ENCODE measurements around the gene ENAM. TPM values are rescaled to one million over a fixed set of nuclear protein-coding genes. Genes with fewer than 3 reads are reported as not detected.

The ENAM gene
- total RNA-seq, 1 experiment from 2014 or later = not detected

- CTCF ChIA-PET = no interaction called here
- POLR2A ChIA-PET = no interaction called here
- in situ Hi-C loops (cut with HindIII; ENCODE audit: low pct_unique_long_range_greater_than_20kb, low sequenced_read_pairs) (no loop called here), intact Hi-C loops (cut with micrococcal nuclease; ENCODE audit: unreplicated experiment) (no loop called here)
- Histone ChIP-seq H3K9me3 (ENCODE audit: control insufficient read depth, insufficient read depth, low read depth, low read length) (no peaks in the 10 kb centered on the region), H3K27ac (ENCODE audit: low read length) (no peak overlapping the region), H3K4me1 (ENCODE audit: control insufficient read depth, insufficient read depth, low read length) (no peaks in the 10 kb centered on the region), H3K27me3 (ENCODE audit: control insufficient read depth, insufficient read depth, low read length) (no peaks in the 10 kb centered on the region), H3K4me3 (ENCODE audit: low read depth in 2 of 2, low read length in 2 of 2) (no peak overlapping the region), H3K36me3 (ENCODE audit: control insufficient read depth, insufficient read depth, low read length) (no peaks in the 10 kb centered on the region)
- BruUV-seq (replicated peaks) = no TSS peak
- TF ChIP-seq SIN3A (IDR thresholded peaks at IDR 0.05; ENCODE audit: borderline replicate concordance, insufficient read depth, low read depth, low read length) (no peak), POLR2AphosphoS5 (IDR thresholded peaks at IDR 0.05; ENCODE audit: low read depth, low read length) (no peak), TCF7L2 (IDR thresholded peaks at IDR 0.05; ENCODE audit: low read depth, low read length) (no peak), CTCF (IDR thresholded peaks at IDR 0.05) (no peak), REST (IDR thresholded peaks at IDR 0.05; ENCODE audit: insufficient read depth in 1 of 2, low read depth in 2 of 2, low read length in 1 of 2) (no peak)
- DNase-seq (ENCODE audit: low read depth, low spot score) (no peak), ATAC-seq (no peak)
Observed at GRCh38 chr4:70619778-70620177, 8.8 kb upstream of the ENAM start.

- DNase-seq (ENCODE audit: low read depth, low spot score) (no peak), ATAC-seq (no peak)
- intact Hi-C loops (cut with micrococcal nuclease; ENCODE audit: unreplicated experiment) = no loop called here
- H3K9me3 ChIP-seq (ENCODE audit: control insufficient read depth, insufficient read depth, low read depth, low read length) = no peaks in the 10 kb centered on the region
- in situ Hi-C loops (cut with HindIII; ENCODE audit: low pct_unique_long_range_greater_than_20kb, low sequenced_read_pairs) = no loop called here
- no peaks in the 10 kb centered on the region for H3K36me3 ChIP-seq (ENCODE audit: control insufficient read depth, insufficient read depth, low read length)
- no peak overlapping the region for H3K4me3 ChIP-seq (ENCODE audit: low read depth in 2 of 2, low read length in 2 of 2)
- ChIA-PET CTCF (no interaction called here), POLR2A (no interaction called here)
- H3K27me3 ChIP-seq (ENCODE audit: control insufficient read depth, insufficient read depth, low read length) = no peaks in the 10 kb centered on the region
- H3K27ac ChIP-seq (ENCODE audit: low read length) = no peak overlapping the region
- TF ChIP-seq POLR2AphosphoS5 (IDR thresholded peaks at IDR 0.05; ENCODE audit: low read depth, low read length) (no peak), REST (IDR thresholded peaks at IDR 0.05; ENCODE audit: insufficient read depth in 1 of 2, low read depth in 2 of 2, low read length in 1 of 2) (no peak), SIN3A (IDR thresholded peaks at IDR 0.05; ENCODE audit: borderline replicate concordance, insufficient read depth, low read depth, low read length) (no peak), TCF7L2 (IDR thresholded peaks at IDR 0.05; ENCODE audit: low read depth, low read length) (no peak), CTCF (IDR thresholded peaks at IDR 0.05) (no peak)
- no peaks in the 10 kb centered on the region for H3K4me1 ChIP-seq (ENCODE audit: control insufficient read depth, insufficient read depth, low read length)
- BruUV-seq (replicated peaks) = no TSS peak
Observed at GRCh38 chr4:70623323-70623722, 5.2 kb upstream of the ENAM start.

Data from Panc1 (cell line).